GM12892 (cell line): ENCODE measurements around the gene RAB12.

ENCODE experiments used
- DNase-seq: peaks from one replicate; pipeline ENCODE4 v3.0.0; 2011; ENCODE audit not compliant: insufficient read length
- FAIRE-seq: peaks from 2 replicates; lab custom pipeline; 2011; peaks lifted over from hg19 to GRCh38; lab: Jason Lieb, UNC
- POLR2A ChIP-seq: IDR thresholded peaks from 2 replicates; pipeline ENCODE4 v1.6.1; 2011; ENCODE audit warnings: low read depth, low read length, control low read depth
- POLR2AphosphoS5 ChIP-seq: IDR thresholded peaks from 2 replicates; pipeline ENCODE4 v1.6.1; 2011; ENCODE audit warnings: low read depth, low read length, control low read depth
- TAF1 ChIP-seq: IDR thresholded peaks from 2 replicates; pipeline ENCODE4 v1.6.1; 2011; ENCODE audit warnings: low read depth, mild to moderate bottlenecking, control low read depth, low read length, borderline replicate concordance

RAB12 gene

GRCh38 chr18:8602040-8602439, 7.2 kb upstream of the RAB12 start:
- FAIRE-seq (no peak), DNase-seq (no peak)
- TF ChIP-seq POLR2AphosphoS5 (no peak), POLR2A (no peak), TAF1 (no peak)

GRCh38 chr18:8602557-8602956, 6.7 kb upstream of the RAB12 start:
- FAIRE-seq = no peak
- DNase-seq = no peak
- TF ChIP-seq POLR2AphosphoS5 (no peak), POLR2A (no peak), TAF1 (no peak)

DNA sequence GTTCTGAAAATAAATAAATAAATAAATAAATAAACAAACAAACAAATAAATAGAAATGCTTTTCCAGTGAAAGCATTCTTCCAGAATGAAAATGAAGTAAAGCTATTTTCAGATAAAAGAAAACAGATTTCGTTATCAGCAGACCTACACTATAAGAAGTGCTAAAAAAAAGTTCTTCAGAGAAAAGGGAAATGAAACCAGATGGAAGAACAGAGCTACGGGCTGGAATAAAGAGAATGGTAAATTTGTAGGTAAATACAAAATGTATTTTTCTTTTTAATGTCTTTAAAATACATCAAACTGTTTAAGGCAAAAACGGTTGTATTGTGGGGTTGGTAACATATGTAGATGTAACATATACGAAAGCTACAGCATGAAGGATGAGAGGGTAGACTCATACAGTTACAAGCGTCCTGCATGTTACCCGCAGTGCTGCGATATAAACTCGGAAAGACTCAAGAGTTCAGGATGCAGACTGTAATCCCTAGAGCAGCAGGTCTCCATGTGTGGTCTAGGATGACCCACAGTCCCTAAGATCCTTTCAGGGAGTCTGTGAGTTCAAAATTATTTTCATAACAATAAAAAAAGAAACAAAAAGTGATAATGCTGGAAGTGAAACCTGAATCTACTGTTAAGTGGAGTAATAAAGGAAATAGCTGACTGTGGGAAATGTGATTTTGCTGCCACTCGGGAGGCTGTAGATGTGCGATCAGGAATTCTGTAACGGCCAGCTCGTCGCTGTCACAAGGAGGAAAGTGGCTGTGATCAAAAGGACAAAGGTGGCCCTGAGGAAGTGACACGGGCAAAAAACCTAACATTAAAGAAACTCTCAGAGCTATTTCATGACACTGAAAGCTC, 5.3 kb upstream of the RAB12 start:
- no peak for TF ChIP-seq POLR2AphosphoS5
- TF ChIP-seq POLR2A = no peak
- no peak for TF ChIP-seq TAF1
- no peak for DNase-seq
- FAIRE-seq = peak; percentile 80

GRCh38 chr18:8605974-8606373, 3.3 kb upstream of the RAB12 start:
- DNase-seq = no peak

DNA sequence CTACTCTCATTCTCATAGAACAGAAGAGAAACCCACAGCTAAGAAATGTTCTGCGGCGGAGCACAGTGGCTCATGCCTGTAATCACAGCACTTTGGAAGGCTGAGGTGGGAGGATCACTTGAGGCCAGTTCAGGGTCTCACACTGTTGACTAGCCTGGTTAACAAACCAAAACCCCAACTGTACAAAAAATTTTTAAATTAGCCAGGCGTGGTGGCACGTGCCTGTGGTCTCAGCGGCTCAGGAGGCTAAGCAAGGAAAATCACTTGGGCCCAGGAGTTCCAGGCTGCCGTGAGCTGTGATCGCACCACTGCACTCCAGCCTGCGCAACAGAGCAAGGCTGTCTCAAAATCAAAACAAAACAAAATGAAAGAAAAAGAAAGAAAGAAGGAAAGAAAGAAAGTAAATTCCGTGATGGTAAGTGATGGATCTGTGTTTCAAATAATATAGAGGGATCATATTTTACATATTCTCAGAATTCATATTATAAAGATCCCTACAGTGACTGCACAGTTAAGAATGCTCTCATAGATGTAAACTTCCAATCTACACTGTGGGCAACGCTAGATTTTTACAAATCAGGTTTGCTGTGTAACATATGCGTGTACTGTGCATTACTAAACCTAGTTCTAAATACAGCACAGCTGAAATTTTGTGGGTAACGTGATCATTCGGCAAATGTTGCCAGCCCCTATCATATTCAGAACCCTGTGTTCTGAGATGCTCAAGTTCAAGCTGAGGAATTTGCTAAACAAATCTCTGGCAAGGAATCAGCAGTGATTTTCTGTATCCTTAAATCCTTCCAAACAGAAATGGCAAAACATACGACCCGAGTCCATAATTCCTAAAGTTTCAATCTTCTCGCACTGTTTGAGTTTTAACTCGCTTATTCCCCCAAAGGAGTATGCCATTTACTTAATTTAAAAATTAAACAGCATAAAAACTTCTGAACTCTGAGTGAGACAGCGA, 1.2 kb upstream of the RAB12 start:
- peak; percentile 53 for FAIRE-seq
- TF ChIP-seq POLR2A = no peak
- no peak for TF ChIP-seq POLR2AphosphoS5
- TF ChIP-seq TAF1 = no peak
- DNase-seq = no peak

More at GRCh38 chr18:8605974-8606373, 3.3 kb upstream of the RAB12 start:
- TF ChIP-seq POLR2A = no peak
- no peak for TF ChIP-seq TAF1
- TF ChIP-seq POLR2AphosphoS5 = no peak
- FAIRE-seq = no peak

GRCh38 chr18:8609659-8610458, 622 bp downstream of the RAB12 start:
- no peak for FAIRE-seq
- no peak for DNase-seq

DNA sequence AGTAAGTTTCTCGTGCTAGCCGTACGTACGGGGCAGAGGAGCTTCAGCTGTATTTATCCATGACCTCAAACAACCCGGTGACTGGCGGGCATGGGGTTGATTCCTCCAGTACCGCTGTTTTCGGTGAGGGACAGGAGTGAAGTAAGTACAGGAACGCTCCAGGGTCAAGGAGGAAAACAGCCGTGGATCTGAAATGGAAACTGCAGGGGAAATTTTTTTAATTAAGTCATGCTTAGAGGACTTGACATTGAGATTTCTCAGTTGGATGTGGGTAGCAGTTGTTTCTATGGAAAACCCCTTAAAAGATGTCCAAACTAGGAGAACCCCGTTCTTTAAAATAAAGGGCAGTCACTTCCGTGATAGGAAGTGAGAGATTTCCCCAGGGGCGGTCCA, 1.2 kb downstream of the RAB12 start:
- no peak for FAIRE-seq
- no peak for DNase-seq

More at GRCh38 chr18:8609659-8610458, 622 bp downstream of the RAB12 start:
- TF ChIP-seq POLR2A = no peak
- no peak for TF ChIP-seq TAF1
- peak; percentile 9; the same call in 1 of the 2 replicates for TF ChIP-seq POLR2AphosphoS5

DNA sequence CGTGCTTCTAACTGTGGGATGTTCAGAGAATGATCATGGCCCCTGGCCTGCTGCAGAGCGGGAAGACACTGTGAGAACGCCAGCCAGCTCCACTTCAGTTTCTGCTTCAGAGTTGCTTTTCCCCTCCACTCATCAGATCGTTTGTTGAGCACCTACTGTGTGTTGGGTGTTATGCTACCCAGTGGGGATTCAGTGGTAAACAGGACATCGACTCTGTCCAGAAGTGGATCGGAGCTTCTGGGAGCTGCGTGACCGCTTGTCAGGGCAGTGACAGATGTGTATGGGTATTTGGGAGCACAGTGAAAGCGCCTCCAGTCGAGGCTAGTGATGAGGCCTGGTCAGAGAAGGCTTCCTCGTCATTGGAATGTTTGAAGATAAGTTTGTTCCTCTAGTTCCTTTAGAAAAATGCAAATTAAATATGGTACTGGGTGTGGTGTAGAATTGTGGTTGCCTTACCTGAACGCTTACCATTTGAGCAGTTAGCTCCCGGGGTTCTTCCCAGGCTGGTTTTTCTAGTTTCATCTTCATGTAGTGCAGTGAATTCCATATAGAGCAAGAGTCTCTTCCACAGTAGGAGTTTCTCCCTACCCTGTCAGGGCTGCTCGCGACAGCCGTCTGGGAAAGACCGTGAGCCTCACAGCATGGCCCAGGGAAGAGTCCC, 2.8 kb downstream of the RAB12 start:
- peak; percentile 39; the same call in 1 of the 2 replicates for TF ChIP-seq POLR2A
- no peak for TF ChIP-seq TAF1
- peak; percentile 28 for TF ChIP-seq POLR2AphosphoS5
- FAIRE-seq = no peak
- no peak for DNase-seq

More for the DNA sequence above, 1.2 kb downstream of the RAB12 start:
- no peak; the same call in 1 of the 2 replicates for TF ChIP-seq POLR2A
- no peak for TF ChIP-seq TAF1
- TF ChIP-seq POLR2AphosphoS5 = no peak

DNA sequence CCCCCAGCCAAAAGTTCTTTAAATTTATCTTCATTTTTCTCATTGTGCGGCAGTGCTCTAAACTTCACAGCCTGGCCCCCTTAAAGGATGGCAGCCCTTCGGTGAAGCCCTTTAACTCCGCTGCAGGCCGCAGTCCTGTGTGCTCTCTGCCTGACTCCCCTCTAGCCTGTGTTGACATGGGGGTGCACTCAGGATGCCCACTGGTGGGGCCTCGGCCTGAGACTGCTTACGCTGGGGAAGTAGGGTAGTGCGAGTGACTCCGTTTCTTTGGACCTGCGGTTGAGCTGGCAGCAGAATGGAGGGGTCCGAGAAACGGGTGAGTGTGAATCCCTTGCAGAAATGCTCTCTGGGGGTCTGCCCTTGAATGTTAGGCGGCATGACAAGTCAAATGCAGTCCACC, 5.6 kb downstream of the RAB12 start:
- FAIRE-seq = no peak
- no peak for TF ChIP-seq POLR2A
- no peak for TF ChIP-seq TAF1
- TF ChIP-seq POLR2AphosphoS5 = 0 out of 2 replicates have a peak, but pooled peaks have one; percentile 20
- no peak for DNase-seq
